Rectal smooth muscle tissue (tissue), 1 donor: ENCODE measurements around the gene ZBTB18.

ENCODE experiments used
- H3K27ac ChIP-seq: one replicate; pipeline ENCODE4 v1.7.0; 2013; ENCODE audit warnings: low read depth, low read length, inconsistent platforms
- H3K27me3 ChIP-seq: one replicate; pipeline ENCODE4 v1.7.0; 2013; ENCODE audit warnings: low read length; ENCODE audit not compliant: control insufficient read depth, insufficient read depth
- H3K36me3 ChIP-seq: one replicate; pipeline ENCODE4 v1.7.0; 2013; ENCODE audit warnings: low read length; ENCODE audit not compliant: control insufficient read depth, insufficient read depth
- H3K4me1 ChIP-seq: one replicate; pipeline ENCODE4 v1.7.0; 2013; ENCODE audit warnings: low read length; ENCODE audit not compliant: control insufficient read depth, insufficient read depth
- H3K4me3 ChIP-seq: one replicate; pipeline ENCODE4 v1.7.0; 2013; ENCODE audit warnings: low read length
- H3K9ac ChIP-seq: one replicate; pipeline ENCODE4 v1.7.0; 2013; ENCODE audit warnings: low read length

ZBTB18 gene

GRCh38 chr1:244069326-244069898 is 18.3 kb downstream of the ZBTB18 start:
- Histone ChIP-seq H3K36me3 (no peaks in the 10 kb centered on the region), H3K4me1 (no peaks in the 10 kb centered on the region), H3K4me3 (no peak overlapping the region), H3K9ac (no peak overlapping the region), H3K27ac (no peak overlapping the region), H3K27me3 (peaks cover 2% of the 10 kb centered on the region)

GRCh38 chr1:244074559-244075171 is 23.6 kb downstream of the ZBTB18 start:
- Histone ChIP-seq H3K27me3 (peaks cover 2% of the 10 kb centered on the region), H3K9ac (no peak overlapping the region), H3K36me3 (no peaks in the 10 kb centered on the region), H3K4me3 (no peak overlapping the region), H3K4me1 (no peaks in the 10 kb centered on the region), H3K27ac (no peak overlapping the region)

DNA sequence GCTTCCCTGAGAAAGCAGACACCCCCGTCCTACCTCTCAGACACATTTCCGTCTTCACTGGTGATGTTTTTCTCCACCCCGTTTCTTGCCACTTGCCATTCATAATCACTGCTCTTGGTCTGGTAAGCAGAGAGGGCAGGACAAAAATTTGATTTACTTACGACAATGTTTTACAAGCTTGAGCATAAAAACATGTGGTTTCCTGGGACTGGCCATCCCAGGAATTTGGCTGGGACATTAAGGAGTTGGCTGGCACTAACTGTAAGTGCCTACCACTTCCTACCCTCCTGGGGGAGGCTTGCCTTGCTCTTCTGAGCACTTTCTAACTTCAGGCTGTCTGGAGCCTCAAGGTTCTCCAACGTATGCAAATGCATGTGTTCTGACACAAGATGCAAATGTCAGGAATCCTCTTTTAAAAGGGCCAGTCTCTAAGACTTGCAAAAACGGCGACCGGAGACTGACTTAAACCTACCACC is 24.2 kb downstream of the ZBTB18 start:
- no peaks in the 10 kb centered on the region for H3K36me3 ChIP-seq
- H3K4me3 ChIP-seq = no peak overlapping the region
- H3K27ac ChIP-seq = no peak overlapping the region
- no peaks in the 10 kb centered on the region for H3K4me1 ChIP-seq
- H3K9ac ChIP-seq = no peak overlapping the region
- H3K27me3 ChIP-seq = peaks cover 2% of the 10 kb centered on the region

GRCh38 chr1:244076740-244077139 is 25.7 kb downstream of the ZBTB18 start:
- Histone ChIP-seq H3K4me3 (no peak overlapping the region), H3K9ac (no peak overlapping the region), H3K36me3 (no peaks in the 10 kb centered on the region), H3K27me3 (peaks cover 2% of the 10 kb centered on the region), H3K27ac (no peak overlapping the region), H3K4me1 (no peaks in the 10 kb centered on the region)

GRCh38 chr1:244077473-244078220 is 26.6 kb downstream of the ZBTB18 start:
- no peak overlapping the region for H3K27ac ChIP-seq
- H3K27me3 ChIP-seq = peaks cover 2% of the 10 kb centered on the region
- no peak overlapping the region for H3K9ac ChIP-seq
- H3K36me3 ChIP-seq = no peaks in the 10 kb centered on the region
- no peaks in the 10 kb centered on the region for H3K4me1 ChIP-seq
- H3K4me3 ChIP-seq = no peak overlapping the region

GRCh38 chr1:244080343-244080929 is 29.4 kb downstream of the ZBTB18 start:
- Histone ChIP-seq H3K4me3 (no peak overlapping the region), H3K27me3 (no peaks in the 10 kb centered on the region), H3K4me1 (no peaks in the 10 kb centered on the region), H3K27ac (no peak overlapping the region), H3K9ac (no peak overlapping the region), H3K36me3 (no peaks in the 10 kb centered on the region)

GRCh38 chr1:244082969-244083368 is 31.9 kb downstream of the ZBTB18 start:
- no peak overlapping the region for H3K27ac ChIP-seq
- H3K4me3 ChIP-seq = no peak overlapping the region
- H3K4me1 ChIP-seq = no peaks in the 10 kb centered on the region
- H3K36me3 ChIP-seq = no peaks in the 10 kb centered on the region
- H3K9ac ChIP-seq = no peak overlapping the region
- H3K27me3 ChIP-seq = no peaks in the 10 kb centered on the region

GRCh38 chr1:244083383-244083943 is 32.4 kb downstream of the ZBTB18 start:
- Histone ChIP-seq H3K36me3 (no peaks in the 10 kb centered on the region), H3K27ac (no peak overlapping the region), H3K4me3 (no peak overlapping the region), H3K27me3 (no peaks in the 10 kb centered on the region), H3K9ac (no peak overlapping the region), H3K4me1 (no peaks in the 10 kb centered on the region)

- Histone ChIP-seq H3K9ac (no peak overlapping the region), H3K4me1 (no peaks in the 10 kb centered on the region), H3K27ac (no peak overlapping the region), H3K36me3 (no peaks in the 10 kb centered on the region), H3K27me3 (no peaks in the 10 kb centered on the region), H3K4me3 (no peak overlapping the region)
These were observed 33.7 kb downstream of the ZBTB18 start for GRCh38 chr1:244084763-244085162.

DNA sequence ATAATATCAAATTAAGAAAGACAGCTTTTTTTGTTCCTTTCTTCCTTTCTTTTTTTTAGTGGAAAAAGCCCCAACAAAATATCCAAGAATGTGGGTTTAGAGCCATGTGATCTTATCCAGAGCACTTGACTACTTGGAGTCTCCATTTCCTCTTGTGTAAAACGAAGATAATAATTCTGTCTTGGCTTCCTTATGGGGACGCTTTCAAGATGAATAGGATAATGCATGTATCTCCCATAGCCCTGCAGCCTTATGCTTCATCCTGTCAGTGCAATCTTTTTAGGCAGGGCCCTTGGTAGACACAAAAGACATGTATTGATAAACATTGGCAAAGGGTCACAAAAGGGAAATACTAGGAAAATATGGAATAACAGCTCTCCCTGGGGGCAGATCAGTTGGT is 34.8 kb downstream of the ZBTB18 start:
- no peaks in the 10 kb centered on the region for H3K4me1 ChIP-seq
- H3K27me3 ChIP-seq = no peaks in the 10 kb centered on the region
- no peak overlapping the region for H3K4me3 ChIP-seq
- H3K27ac ChIP-seq = no peak overlapping the region
- H3K36me3 ChIP-seq = no peaks in the 10 kb centered on the region
- no peak overlapping the region for H3K9ac ChIP-seq

DNA sequence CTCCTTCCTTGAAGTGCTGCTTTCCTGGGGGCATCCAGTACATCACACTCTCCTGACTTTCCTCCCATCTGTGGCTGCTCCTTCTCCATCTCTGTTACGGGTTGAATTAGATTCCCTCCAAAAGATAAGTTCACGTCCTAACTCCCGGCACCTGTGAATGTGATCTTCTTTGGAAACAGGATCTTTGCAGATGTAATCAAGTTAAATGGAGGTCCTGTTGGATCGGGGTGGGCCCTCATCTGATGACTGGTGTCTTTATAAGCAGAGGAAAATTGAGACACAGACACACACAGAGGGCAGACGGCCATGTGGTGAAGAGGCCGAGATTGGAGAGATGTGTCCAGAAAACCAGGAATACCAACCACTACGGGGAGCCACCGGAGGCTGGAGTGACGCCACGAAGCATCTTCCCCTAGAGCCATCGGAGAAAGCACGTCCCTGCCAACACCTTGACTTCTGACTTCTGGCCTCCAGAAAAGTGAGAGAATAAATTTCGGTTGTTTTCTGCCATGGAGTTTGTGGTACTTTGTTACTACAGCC is 36.0 kb downstream of the ZBTB18 start:
- no peak overlapping the region for H3K27ac ChIP-seq
- no peak overlapping the region for H3K9ac ChIP-seq
- no peaks in the 10 kb centered on the region for H3K27me3 ChIP-seq
- H3K4me3 ChIP-seq = no peak overlapping the region
- H3K4me1 ChIP-seq = no peaks in the 10 kb centered on the region
- no peaks in the 10 kb centered on the region for H3K36me3 ChIP-seq

GRCh38 chr1:244087611-244088010 is 36.5 kb downstream of the ZBTB18 start:
- no peaks in the 10 kb centered on the region for H3K4me1 ChIP-seq
- H3K27me3 ChIP-seq = no peaks in the 10 kb centered on the region
- H3K27ac ChIP-seq = no peak overlapping the region
- no peak overlapping the region for H3K4me3 ChIP-seq
- no peak overlapping the region for H3K9ac ChIP-seq
- no peaks in the 10 kb centered on the region for H3K36me3 ChIP-seq
